Stimulated activated CD4-positive, alpha-beta T cell treated with anti-CD3 and anti-CD28 coated beads, TNF-alpha, amount 100 ng/mL, for 24 hours (primary cell): Measurements from ENCODE around the gene AUTS2.

Source experiments
- DNase-seq, 3 experiments: peaks; one replicate each; pipeline ENCODE4 v3.0.0-alpha.2; 2020; ENCODE audit warnings: low read depth in 3 of 3

The AUTS2 gene

DNA sequence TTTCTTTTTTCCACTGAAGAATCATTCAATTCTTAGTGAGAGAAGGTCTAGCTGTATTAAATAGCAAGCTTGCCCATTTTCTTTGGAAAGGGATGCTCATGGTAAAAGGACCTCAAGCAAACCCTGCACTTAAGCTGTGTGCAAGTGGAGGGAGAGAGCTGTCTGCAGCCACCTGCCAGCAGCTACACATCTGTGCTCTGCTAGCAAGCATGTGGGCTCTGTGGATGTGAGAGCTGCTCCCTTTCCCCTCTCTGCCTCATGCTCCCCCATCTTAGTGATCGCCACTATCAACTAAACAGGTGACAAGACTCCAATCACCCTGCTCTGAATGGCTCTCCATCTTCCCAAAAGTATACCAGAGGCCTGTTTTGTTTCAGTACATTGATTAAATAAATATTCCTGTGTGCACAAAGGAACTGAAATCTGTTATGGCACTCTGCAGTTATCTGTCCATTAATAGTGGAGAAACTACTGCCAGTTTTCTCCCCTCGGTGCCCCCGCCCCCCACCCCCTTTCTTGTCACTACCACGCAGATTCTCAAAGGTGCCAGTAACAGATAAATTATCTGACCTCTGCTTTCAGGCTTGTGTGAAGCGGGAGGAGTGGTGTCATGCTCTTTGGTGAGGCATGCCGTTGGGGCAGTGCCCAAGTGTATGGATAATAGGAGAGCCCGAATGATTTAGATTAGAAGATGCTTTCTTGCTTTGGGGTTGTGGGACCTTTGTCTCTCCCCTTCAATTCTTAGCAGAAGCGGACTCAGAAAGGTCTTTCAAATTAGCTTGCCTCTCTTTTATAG is 26.4 kb downstream of the AUTS2 start:
- no peak for DNase-seq

DNA sequence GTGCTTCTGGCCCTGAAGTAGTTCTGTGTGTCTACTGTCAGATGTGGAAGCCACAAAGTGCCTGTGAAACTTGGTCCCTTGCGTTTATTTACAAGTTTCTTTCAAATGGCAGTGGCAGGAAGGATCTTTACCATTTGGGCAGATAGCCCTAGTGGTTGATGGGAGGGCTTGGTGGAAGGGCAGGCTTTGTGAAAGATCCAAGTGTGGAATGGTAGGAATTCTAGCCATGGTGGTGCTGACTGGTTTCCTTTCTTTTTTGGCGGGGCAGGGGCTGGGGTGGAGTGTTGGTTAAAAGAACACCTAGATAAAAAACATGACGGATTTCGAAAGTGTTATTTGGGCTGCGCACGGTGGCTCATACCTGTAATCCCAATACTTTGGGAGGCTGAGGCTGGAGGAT is 27.0 kb downstream of the AUTS2 start:
- no peak for DNase-seq

DNA sequence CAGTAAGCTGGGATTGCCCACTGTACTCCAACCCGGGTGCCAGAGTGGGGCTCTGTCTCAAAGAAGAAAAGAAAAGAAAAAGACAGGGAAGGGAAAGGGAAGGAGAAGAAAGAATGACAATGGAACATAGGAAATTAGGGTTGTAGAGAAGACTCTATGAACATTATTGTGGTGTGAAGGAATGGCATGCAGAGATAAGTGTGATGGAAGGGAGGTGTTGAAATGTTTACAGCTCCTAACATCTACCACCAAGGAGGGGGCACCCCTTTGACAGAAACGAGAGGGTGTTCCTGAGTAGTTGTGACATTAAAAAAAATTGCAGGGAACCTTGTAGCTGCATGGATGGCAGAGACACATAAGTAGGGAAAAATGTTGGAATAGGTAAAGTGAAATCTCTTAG is 27.5 kb downstream of the AUTS2 start:
- no peak for DNase-seq

DNA sequence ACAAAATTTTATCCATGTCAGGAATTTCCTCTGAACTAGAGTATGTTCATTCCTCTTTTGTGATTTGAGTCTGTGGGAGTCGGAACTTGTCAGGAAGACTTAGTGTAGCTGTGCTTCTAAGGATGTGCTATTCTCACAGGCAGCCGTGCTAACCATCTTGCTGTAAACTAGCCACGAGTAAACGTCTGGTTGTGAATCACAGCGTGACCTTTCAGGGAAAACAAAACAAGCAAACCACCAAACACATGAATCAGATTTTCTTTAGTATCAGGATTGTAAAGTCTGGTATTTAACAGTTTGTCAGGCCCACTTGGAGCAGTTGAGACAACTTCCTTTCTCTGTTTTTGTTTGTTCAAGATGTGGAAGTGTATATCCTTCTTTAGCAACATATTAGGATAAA is 32.0 kb downstream of the AUTS2 start:
- DNase-seq = no peak

DNA sequence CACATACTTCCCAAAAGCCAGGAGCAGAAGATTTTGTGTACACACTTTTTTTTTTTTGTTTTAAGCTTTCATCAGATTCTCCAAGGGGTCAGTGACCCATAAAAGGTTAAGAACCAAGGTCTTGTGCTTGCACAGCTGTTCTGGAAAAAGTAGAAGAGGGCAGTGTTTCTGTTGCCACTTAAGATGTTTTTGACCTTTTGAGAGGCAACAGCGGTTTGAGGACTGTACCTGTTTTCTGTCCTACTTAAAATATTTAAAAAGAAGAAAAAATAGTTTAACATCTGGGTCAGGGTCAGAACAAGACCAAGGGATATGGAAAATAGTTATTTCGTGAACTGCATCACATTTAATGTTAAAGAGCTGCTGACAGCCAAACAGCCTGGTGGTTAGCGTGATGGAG is 32.9 kb downstream of the AUTS2 start:
- no peak for DNase-seq

DNA sequence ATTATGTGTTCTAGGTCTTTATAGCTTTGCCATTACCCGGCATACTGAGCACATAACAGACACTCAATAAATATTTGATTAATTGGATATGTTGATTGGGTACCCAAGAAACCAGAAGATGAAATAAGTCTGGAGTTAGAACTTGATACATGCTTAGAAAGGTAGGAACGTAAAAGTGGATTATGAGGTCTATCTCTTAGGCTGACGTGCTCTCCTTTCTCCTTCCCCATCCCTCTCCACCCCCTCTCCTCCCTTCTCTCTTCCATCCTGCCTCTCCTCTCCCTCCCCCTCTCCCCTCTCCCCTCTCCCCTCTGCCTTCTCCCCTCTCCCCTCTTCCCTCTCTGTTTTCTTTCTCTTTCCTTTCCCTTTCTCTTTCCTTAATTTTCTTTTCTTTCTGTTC is 34.0 kb downstream of the AUTS2 start:
- DNase-seq = no peak

DNA sequence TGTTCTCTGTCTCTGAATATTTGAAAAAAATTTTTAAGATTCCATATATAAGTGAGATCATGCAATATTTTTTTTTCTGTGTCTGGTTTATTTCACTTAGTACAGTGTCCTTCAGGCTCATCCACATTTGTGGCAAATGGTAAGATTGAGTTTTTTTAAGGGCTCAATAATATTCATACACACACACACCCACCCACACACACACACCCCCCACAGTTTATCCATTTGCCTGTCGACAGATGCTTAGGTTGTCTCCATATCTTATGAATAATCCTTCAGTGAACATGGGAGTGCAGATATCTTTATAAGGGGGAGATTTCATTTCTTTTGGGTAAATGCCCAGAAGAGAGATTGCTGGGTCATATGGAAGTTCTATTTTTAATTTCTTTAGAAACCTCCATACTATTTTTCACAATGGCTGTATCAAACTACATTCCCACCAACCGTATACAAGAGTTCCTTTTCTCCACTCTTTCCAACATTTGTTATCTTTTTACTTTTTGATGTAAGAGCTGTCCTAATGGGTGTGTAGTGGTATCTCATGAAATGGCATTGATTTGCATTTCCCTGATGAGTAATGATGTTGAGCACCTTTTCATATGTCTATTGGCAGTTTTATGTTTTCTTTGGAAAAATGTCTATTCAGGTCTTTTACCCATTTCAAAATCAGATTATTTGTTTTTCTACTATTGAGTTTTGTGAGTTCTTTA is 35.0 kb downstream of the AUTS2 start:
- no peak for DNase-seq

DNA sequence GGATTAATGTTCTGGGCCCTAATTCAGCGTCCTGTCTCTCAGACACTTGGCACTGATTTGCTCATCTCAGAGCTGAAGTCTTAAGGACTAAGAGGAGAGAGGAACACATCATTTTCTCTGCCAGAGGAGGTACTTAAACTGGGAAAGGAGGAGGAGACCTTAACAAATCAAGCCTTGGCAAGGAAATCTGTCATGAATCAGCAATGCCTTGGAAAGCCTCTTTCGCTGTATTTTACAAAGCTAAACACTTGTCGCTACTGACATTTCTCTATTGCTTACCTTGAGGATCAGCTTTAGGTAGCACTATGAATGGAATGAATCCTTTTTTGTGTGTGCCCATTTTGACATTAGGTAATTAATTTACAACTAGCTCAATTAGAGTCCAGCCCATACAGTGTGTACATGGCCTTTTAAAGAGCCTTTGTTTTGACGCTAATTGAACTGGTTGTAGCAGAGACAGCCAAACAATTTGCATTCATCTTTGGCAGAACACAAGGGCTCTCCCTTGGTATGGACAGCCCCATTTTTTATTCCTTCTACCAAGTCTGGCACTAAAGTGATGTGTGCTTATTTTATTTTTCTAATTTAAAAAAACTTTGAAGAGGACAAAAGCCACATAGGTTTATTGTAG is 37.4 kb downstream of the AUTS2 start:
- no peak for DNase-seq

DNA sequence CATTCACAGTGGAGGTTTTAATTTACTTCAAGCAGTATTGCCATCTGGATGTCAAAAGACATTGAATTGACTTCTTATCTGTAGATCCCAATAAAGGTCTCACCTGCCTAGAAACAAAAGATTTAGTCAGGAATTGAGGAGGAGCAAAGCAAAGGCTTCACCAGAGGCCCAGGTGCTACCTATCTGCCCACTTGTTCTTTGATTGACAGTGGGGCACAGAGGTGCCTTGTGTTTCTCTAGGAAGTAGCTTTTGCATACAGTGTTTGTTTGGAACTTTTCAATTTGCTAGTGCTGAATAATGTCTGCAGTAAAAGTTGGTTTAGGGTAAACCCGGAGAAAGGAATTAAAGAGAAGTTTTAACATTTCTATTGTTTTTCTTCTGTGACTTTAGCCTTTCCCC is 40.4 kb downstream of the AUTS2 start:
- no peak for DNase-seq

DNA sequence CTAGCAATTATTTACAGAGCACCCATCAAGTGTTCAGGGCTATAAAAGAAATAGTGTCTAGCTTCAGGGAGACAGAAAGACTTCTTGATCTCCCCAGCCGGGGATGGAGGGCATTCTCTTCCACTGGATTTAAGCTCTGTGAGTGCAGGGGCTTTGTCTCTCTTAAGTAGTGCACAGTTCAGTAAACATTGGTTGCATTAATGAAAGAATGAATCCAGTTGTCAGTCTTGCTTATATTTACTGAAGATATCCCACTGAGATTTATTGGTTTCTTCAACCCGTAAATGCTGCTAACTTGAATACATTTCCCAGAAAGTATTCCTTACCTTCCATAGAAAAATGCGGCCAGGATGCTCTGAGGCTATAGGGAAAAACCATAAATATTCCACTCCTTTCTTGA is 41.9 kb downstream of the AUTS2 start:
- no peak for DNase-seq

DNA sequence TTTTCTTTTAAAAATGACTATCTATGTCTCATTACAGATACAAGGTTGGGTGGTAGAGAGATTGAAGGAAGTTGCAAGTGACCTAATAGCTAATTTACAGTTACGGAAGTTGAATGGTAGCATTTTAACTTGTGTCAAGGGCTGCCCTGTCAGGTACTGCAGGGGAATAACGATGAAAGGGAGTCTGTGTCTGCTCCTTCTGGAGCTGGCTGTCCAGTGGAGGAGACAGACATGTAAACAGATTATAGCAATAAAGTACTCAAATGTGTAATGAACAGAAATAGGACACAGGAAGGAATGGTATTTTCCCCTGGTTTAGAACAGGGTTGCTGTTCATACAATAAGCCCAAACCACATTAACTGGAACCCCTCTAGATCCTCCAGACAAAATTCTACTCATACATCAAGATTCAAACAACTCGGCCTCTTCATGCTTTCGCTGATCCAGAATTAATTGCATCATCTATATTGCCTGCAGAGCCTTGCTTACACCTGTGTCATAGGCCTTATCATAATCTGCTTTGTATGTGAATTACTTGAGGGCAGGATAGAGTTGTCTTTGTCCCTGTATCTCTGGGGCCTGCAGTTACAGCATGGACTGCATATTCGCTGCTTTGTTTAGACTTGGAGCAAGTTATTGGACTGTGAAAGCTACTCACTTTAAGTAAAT is 42.8 kb downstream of the AUTS2 start:
- no peak for DNase-seq

DNA sequence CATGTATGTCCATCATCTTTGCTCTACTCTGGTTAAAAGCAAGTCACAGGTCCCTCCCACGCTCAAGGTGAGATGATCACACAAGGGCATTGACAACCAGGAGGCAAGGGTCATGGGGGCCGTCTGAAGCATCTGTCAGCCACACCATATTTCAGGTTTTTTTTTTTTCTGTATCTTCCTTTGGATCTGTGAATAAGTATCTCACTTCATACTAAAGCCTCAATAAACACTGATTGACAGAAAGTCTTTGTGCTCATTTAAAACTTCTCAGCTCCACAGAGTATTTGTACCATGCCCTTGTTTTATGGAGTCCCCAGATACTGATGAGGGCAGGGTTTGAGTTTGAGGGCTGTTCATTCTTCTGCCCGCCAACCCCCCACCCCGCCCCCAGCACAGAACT is 45.0 kb downstream of the AUTS2 start:
- no peak for DNase-seq

DNA sequence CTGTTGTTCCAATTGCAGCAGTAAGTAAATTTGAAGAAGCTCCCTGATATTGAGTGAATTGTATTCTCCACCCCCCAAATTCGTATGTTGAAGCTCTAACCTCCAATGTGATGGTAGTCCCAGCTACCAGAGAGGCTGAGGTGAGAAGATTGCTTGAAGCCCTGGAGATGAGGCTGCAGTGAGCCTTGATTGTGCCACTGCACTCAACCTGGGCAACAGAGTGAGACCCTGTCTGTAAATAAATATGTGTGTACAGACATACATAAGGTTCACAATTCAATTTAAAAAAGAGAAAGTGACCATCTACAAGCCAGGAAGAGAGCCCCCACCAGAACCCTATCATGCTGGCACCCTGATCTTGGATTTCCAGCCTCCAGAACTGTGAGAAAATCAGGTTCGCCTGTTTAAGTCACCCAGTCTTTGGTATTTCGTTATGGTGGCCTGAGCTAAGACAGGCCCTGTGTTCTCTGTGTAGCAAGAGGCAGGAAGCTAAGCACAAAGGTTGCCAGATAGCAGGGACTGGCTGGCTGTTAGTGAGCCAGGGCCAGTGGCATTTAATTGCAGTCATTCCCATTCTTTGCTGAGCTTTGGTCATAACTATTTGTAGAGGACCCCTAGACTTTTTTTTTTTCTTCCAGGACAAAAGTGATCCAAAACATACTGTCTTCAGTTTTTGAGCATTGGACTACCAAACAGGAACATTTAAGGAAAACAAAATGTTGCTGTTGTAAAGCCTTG is 45.6 kb downstream of the AUTS2 start:
- DNase-seq = no peak

DNA sequence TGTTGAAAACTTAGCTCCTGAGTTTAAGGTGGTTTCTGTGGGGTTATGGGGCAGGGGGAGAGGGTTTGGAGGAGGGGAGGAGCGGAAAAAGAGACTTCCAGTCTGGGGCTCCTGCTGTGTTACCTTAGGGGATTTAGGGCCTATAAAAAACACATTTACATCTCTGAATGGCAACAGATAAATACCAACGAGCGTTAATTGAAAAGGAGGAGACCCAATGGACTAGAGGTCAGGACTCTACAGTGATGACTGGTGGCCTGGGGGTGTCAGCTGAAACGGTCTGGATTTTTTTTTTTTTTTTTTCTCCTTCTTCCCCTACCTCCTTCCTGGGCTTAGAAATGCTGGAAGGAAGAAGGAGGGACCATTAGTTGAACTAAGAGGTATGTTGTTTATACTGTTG is 47.4 kb downstream of the AUTS2 start:
- DNase-seq = no peak

DNA sequence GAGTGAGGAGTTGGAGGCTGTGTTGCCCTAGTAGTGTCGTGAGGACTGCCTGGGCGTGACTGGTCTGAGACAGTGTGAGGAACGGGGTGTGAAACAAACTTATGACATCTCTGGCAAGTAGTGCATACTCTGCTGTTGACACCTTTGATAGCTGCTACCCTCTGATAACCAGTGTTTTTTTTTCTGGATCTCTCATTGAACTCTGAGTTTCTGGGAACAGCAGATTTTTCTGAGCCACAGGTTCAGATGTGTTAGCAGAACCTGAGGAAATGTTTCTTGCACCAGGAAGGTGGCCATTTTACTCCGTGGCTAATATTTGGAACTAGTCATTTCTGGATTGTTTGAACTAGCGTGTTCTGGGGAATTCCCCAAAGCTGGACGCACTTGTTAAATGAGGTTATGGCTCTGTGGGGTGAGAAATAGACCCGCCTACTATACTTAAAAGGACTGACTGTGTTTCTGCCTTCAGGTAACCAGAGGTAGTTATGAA is 52.9 kb downstream of the AUTS2 start:
- DNase-seq = no peak

DNA sequence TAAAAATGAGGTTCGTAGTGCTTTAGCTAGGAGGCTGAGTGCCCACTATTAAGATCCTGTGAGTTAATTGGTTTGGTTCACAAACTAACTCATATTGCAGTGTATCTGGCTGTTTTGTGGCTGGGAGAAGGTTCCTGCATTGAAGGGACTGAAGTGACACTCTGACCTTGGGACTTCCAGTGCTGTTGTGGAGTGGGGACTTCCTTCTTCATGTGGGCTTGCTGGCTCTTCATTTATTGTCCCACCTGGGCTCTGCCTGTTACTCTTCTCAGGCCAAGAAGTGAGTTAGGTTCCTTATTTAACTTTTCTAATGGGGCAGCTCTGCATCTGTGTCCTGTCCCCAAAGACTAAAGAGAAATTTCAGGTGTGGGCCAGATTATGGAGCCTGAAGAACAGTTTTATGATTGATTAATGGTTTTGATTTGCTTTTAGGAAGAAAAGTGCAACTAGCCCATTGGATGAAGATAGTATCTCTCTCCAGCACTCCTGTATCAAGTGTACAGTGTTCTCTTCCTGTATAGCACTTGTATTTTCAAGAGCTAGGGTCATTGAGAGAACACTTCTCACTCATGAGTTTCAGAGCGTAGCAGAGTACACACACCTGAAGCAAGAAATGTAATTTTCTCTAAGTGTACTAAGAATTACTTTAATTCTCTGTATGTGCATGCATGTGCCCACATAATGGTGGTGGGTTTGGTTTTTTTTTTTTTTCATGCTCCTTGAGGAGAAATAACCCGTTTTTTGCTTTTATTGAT is 54.8 kb downstream of the AUTS2 start:
- no peak for DNase-seq

DNA sequence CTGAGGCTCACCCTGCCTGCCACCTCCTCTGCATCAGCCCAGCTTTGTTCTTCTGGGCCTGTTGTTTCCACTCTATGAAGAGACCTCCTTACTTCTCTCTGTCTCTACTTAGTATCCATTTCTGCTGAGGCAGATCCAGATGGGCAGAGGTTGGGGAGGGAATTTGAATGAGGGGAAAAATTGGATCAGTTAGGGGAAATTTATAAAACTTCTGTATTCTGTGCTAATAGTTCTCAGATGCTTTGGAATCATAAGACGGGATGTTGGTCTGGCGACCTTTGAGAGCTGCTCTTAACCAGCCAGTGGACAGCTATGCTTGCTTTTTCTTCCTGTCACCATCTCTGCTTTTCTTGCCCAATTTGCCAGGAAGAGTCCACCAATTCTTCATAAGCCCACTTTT is 55.5 kb downstream of the AUTS2 start:
- DNase-seq = no peak

DNA sequence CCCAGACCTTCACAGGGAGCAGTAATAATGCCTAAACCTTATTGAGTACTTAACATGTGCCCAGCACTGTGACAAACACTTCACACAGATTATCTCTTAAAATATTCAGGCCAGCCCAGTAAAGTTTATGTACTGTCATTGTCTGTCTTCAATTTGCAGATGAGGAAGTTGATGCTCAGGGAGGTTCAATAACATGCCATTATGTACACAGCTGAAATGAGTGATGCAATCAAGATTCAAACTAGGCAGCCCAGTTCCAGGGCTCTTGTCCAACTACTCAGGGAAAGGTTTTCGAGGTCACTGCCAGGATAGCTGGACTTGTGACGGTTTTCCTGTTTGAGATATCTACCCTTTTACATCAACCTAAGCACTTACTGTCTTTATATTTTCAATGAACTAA is 56.1 kb downstream of the AUTS2 start:
- no peak for DNase-seq

DNA sequence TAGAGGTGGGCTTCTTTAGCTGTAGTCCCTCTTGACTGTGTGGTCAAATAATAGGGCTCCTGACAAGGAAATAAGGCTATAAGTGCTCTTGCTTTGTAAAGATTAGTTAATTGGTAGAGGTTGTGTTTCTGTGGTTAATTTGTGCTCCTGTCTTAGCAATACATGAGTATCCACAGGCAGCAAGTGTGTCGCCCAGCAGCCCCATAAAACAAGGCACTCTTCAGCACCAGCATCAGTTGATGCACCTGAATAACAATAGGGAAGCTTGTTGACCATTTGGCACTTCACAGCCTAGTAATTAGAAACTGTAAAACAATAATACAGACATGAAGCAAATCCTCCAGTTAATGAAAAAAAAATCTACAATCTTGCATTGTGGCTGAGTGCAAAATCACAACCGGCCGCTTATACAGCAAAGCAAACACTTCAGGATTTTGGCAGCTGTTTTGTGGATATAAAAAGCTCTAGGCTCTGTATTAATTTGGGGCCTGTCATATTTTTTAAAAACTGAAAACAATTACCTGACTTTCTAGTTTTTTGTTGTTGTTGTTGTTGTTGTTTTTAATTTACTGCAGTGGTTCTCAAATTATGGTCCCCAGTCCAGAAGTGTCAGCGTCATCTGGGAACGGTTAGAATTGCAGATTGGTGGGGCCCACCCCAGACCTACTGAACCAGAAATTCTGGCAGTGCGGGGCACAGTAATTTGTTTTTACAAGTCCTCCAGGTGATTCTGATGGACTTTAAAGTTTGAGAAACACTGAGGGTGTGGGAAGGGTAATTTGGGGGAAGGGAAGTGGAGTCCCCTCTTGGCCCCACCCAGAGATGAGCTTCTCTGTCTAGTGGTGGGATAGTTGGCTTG is 56.8 kb downstream of the AUTS2 start:
- no peak for DNase-seq

DNA sequence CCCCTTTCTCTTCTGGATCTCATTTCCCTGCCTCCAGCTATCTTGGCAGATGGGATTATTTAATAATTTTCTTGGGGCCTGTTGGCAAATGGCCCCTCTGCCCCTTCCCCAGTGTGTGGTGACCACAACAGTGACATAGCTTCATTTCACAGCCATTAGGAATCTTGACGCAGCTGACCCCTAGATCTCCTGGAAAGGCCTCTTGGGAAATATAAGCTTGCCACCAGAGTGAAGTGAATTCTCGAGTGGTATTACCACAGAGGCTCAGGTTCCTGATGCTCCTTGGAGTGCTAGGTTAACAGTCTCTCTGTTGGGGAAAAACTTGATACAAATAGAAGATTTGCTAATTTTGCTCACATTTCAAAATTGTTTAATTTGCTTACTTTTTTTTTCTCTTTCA is 57.8 kb downstream of the AUTS2 start:
- DNase-seq = no peak
